Spleen (tissue), 3 donors: ENCODE data around the gene SLC25A13.

Experiments
- POLR2A ChIP-seq, 3 donors: fragments of 450-650 bp; IDR thresholded peaks; one replicate each; pipeline ENCODE4 v1.5.1; 2017; ENCODE audit warnings: antibody characterized with exemption in 3 of 3, mild to moderate bottlenecking in 1 of 3
- POLR2AphosphoS5 ChIP-seq, 3 donors: sonication (generic); formaldehyde crosslinking; IDR thresholded peaks; one replicate each; pipeline ENCODE4 v1.5.1; 2017; ENCODE audit warnings: antibody characterized with exemption in 3 of 3

DNA sequence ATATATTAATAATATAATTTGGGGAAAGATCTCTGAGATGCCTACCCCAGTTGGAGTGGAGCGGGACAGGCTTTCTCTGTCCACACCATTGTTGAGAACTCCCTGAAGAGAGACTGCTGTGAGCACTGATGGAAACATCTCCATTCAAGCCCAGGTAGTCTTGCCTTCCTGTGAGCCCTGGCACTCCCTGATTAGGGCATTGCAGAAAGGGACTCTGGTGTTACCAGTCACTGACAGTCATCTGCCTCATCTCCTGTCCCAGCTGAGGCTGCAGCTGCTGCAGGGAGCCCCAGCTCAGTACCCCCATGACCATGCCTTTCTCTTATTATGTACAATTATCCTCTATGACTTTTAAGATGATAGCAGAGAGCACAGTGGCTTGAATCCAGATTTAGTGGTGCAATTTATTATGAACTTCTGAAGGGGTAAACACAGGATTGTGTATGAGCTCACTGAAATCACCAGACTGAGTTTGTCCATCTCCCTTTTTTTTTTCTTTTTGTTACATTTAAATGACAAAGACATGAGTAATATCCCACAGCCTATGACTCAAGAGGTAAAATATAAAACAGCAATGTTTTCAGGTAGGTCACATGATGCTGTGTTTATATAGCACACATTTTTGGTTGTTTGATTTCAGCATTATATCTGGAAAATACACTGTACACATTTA is 236.9 kb downstream of the SLC25A13 start:
- TF ChIP-seq POLR2A (IDR thresholded peaks at IDR 0.05) = no peak
- TF ChIP-seq POLR2AphosphoS5 (IDR thresholded peaks at IDR 0.05) = no peak
